Parathyroid adenoma (tissue), 2 donors: ENCODE results near the gene MAP4K1.

Experiments
- H2AFZ ChIP-seq: fragments of 300-600 bp; sonication (generic); one replicate; pipeline ENCODE4 v1.7.0; 2017; ENCODE audit warnings: antibody characterized with exemption, mild to moderate bottlenecking
- H3K27ac ChIP-seq: fragments of 300-600 bp; sonication (generic); one replicate; pipeline ENCODE4 v1.7.0; 2017
- H3K27me3 ChIP-seq: fragments of 300-600 bp; sonication (generic); one replicate; pipeline ENCODE4 v1.7.0; 2017; ENCODE audit warnings: low read length; ENCODE audit not compliant: control insufficient read depth, insufficient read depth
- H3K36me3 ChIP-seq: fragments of 300-600 bp; sonication (generic); one replicate; pipeline ENCODE4 v1.7.0; 2017; ENCODE audit warnings: low read length; ENCODE audit not compliant: control insufficient read depth, insufficient read depth
- H3K4me1 ChIP-seq: fragments of 300-600 bp; sonication (generic); one replicate; pipeline ENCODE4 v1.7.0; 2017; ENCODE audit warnings: control low read depth
- H3K4me2 ChIP-seq: fragments of 300-600 bp; sonication (generic); one replicate; pipeline ENCODE4 v1.7.0; 2017; ENCODE audit warnings: low read length
- H3K4me3 ChIP-seq: fragments of 300-600 bp; sonication (generic); one replicate; pipeline ENCODE4 v1.7.0; 2017; ENCODE audit warnings: low read depth, low read length
- H3K79me2 ChIP-seq: fragments of 300-600 bp; sonication (generic); one replicate; pipeline ENCODE4 v1.7.0; 2017; ENCODE audit warnings: control low read depth
- H3K9ac ChIP-seq: fragments of 300-600 bp; sonication (generic); one replicate; pipeline ENCODE4 v1.7.0; 2017; ENCODE audit warnings: mild to moderate bottlenecking
- H3K9me3 ChIP-seq: fragments of 300-600 bp; sonication (generic); one replicate; pipeline ENCODE4 v1.7.0; 2017; ENCODE audit warnings: low read length; ENCODE audit not compliant: control insufficient read depth
- TF ChIP-seq, protein P1 (sequence below): fragments of 300-600 bp; sonication (generic); IDR thresholded peaks from one replicate; pipeline ENCODE4 v1.7.0; 2017; ENCODE audit warnings: antibody characterized with exemption, mild to moderate bottlenecking
- donor health status: primary hyperparathyroidism.

MAP4K1 gene

DNA sequence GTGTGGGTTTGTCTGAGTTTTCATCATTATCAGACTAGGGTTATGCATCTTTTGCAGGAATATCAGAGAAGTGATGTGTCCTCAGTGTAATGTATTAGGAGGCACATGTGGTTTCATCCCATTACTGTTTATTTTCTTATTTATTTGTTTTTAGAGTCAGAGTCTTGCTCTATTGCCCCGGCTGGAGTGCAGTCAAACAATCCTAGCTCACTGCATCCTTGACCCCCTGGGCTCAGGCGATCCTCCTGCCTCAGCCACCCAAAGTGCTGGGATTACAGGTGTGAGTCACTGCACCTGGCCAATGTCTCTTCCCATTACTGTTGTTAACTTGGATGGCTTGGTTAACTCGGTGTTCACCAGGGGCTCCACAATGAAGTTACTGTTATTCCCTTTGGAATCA, 67.4 kb downstream of the MAP4K1 start:
- Histone ChIP-seq H3K9ac (no peak overlapping the region), H3K4me3 (no peak overlapping the region), H3K27ac (no peak overlapping the region), H3K27me3 (no peaks in the 10 kb centered on the region), H3K4me1 (no peaks in the 10 kb centered on the region), H3K4me2 (no peak overlapping the region), H3K9me3 (no peaks in the 10 kb centered on the region), H3K36me3 (no peaks in the 10 kb centered on the region), H2AFZ (no peak overlapping the region), H3K79me2 (no peaks in the 10 kb centered on the region)
- TF ChIP-seq, protein P1, sequence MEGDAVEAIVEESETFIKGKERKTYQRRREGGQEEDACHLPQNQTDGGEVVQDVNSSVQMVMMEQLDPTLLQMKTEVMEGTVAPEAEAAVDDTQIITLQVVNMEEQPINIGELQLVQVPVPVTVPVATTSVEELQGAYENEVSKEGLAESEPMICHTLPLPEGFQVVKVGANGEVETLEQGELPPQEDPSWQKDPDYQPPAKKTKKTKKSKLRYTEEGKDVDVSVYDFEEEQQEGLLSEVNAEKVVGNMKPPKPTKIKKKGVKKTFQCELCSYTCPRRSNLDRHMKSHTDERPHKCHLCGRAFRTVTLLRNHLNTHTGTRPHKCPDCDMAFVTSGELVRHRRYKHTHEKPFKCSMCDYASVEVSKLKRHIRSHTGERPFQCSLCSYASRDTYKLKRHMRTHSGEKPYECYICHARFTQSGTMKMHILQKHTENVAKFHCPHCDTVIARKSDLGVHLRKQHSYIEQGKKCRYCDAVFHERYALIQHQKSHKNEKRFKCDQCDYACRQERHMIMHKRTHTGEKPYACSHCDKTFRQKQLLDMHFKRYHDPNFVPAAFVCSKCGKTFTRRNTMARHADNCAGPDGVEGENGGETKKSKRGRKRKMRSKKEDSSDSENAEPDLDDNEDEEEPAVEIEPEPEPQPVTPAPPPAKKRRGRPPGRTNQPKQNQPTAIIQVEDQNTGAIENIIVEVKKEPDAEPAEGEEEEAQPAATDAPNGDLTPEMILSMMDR: no peak

DNA sequence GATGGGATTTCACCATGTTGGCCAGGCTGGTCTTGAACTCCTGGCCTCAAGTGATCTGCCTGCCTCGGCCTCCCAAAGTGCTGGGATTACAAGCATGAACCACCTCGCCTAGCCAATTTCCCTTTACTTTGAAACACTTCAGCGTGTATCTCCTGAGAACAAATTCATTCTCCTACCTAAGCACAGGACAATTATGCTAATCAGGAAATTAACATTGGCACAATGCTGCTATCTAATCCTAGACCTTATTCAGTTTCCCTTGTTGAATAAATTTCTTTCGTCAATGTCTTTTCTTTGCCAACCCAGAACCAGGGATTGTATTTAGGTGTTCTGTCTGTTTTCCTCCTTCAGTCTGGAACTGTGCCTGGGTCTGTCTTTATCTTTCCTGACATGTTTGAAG, 67.8 kb downstream of the MAP4K1 start:
- Histone ChIP-seq H3K79me2 (no peaks in the 10 kb centered on the region), H3K4me1 (no peaks in the 10 kb centered on the region), H3K9me3 (no peaks in the 10 kb centered on the region), H3K9ac (no peak overlapping the region), H2AFZ (no peak overlapping the region), H3K27ac (no peak overlapping the region), H3K4me2 (no peak overlapping the region), H3K27me3 (no peaks in the 10 kb centered on the region), H3K4me3 (no peak overlapping the region), H3K36me3 (no peaks in the 10 kb centered on the region)
- TF ChIP-seq, protein P1: no peak

DNA sequence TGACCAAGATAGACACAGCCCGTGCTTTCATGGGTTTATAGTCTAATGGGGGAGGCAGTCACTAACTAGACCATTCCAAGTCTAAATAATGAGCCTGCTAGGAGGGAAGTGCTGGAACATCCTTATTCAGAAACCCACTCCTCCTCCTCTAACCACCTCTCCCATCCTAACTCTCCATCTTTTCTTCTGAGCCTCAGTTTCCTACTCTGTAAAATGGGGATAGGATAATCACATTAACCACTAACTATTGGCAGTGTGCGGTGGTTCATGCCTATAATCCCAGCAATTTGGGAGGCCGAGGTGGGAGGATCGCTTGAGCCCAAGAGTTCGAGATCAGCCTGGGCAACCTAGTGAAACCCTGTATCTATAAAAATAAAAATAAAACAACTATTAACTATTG, 68.7 kb downstream of the MAP4K1 start:
- peaks cover 3% of the 10 kb centered on the region for H3K4me1 ChIP-seq
- H3K27me3 ChIP-seq: no peaks in the 10 kb centered on the region
- TF ChIP-seq, protein P1: no peak
- H3K4me2 ChIP-seq: no peak overlapping the region
- no peaks in the 10 kb centered on the region for H3K9me3 ChIP-seq
- H3K9ac ChIP-seq: no peak overlapping the region
- no peak overlapping the region for H3K4me3 ChIP-seq
- no peak overlapping the region for H3K27ac ChIP-seq
- no peaks in the 10 kb centered on the region for H3K36me3 ChIP-seq
- H3K79me2 ChIP-seq: no peaks in the 10 kb centered on the region
- H2AFZ ChIP-seq: no peak overlapping the region

DNA sequence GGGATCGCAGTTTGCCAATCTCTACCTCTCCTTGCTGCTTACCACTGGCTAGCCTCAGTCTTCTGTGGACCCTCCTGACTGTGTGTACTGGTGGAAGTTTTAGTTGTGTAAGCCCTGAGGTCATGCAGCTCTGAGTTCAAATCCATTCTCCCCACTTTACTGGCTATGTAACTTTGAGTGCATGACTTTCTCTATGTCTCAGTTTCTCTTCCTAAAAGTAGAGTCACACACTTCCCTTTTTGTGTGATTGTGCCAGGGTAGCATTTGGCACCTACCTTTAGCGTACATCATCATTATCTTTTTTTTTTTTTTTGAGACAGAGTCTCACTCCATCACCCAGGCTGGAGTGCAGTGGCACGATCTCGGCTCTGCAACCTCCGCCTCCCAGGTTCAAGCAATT, 70.3 kb downstream of the MAP4K1 start:
- H3K9ac ChIP-seq: no peak overlapping the region
- H3K4me1 ChIP-seq: peaks cover 3% of the 10 kb centered on the region
- H3K4me2 ChIP-seq: no peak overlapping the region
- no peak overlapping the region for H2AFZ ChIP-seq
- H3K9me3 ChIP-seq: no peaks in the 10 kb centered on the region
- no peaks in the 10 kb centered on the region for H3K79me2 ChIP-seq
- H3K27ac ChIP-seq: no peak overlapping the region
- H3K4me3 ChIP-seq: no peak overlapping the region
- H3K36me3 ChIP-seq: no peaks in the 10 kb centered on the region
- no peaks in the 10 kb centered on the region for H3K27me3 ChIP-seq
- TF ChIP-seq, protein P1: no peak

DNA sequence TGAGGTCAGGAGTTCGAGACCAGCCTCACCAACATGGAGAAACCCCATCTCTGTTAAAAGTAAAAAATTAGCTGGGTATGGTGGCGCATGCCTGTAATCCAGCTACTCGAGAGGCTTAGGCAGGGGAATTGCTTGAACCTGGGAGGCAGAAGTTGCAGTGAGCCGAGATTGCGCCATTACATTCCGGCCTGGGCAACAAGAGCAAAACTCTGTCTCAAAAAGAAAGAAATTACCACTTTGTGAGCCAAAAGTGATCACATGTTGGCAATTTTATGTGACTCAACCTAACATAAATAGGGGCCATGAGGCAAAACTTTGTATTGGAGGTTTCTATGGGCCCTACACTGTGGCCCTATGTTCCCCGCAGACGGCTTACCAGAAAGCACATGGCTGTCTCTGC, 72.2 kb downstream of the MAP4K1 start:
- no peaks in the 10 kb centered on the region for H3K27me3 ChIP-seq
- TF ChIP-seq, protein P1: no peak
- H3K9me3 ChIP-seq: no peaks in the 10 kb centered on the region
- H3K36me3 ChIP-seq: no peaks in the 10 kb centered on the region
- no peaks in the 10 kb centered on the region for H3K79me2 ChIP-seq
- no peak overlapping the region for H3K4me2 ChIP-seq
- H3K4me3 ChIP-seq: no peak overlapping the region
- no peak overlapping the region for H2AFZ ChIP-seq
- no peak overlapping the region for H3K27ac ChIP-seq
- H3K9ac ChIP-seq: no peak overlapping the region
- peaks cover 3% of the 10 kb centered on the region for H3K4me1 ChIP-seq
